ENCODE measurements around the gene ORAI3. TPM values are rescaled to one million over a fixed set of nuclear protein-coding genes. Genes with fewer than 3 reads are reported as not detected.

ORAI3 gene
- total and polyA plus RNA-seq, 2 of the 13 experiments (the other 11 are each of a cell fraction or from before 2014, with no cell fraction given), result 11.4 to 32.0 TPM

DNA sequence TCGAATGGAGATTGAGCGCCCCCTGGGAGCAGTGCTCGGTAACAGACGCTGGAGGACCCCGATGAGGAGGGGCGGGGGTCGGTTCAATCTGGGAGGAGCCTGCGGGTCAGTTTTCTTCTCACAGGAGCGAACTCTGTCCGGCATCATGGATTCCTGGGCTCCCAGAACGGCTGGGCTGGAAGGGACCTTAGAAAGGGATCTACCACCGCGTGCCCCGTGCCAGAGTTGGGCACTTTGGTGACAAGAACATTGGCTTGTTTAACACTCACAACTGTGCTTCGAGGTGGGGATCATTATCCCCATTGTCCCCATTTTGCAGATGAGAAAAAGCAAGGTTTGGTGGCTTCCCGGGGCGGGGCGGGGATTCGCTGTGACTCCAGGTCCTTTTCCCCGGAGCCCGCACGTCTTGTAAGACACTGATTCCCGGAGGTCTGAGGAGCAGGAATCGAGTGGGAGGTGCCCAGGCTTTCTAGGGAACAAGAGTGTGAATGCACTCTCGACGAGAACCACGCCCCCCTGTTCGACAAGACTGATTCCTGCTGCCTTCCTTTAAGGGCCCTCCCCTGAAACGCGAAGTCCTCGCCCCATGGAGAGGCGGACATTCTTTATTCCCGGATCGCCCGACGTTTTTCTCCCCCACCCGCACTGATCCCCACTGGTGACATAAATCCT is 27.0 kb upstream of the ORAI3 start (continued):
- TF ChIP-seq, protein P1, sequence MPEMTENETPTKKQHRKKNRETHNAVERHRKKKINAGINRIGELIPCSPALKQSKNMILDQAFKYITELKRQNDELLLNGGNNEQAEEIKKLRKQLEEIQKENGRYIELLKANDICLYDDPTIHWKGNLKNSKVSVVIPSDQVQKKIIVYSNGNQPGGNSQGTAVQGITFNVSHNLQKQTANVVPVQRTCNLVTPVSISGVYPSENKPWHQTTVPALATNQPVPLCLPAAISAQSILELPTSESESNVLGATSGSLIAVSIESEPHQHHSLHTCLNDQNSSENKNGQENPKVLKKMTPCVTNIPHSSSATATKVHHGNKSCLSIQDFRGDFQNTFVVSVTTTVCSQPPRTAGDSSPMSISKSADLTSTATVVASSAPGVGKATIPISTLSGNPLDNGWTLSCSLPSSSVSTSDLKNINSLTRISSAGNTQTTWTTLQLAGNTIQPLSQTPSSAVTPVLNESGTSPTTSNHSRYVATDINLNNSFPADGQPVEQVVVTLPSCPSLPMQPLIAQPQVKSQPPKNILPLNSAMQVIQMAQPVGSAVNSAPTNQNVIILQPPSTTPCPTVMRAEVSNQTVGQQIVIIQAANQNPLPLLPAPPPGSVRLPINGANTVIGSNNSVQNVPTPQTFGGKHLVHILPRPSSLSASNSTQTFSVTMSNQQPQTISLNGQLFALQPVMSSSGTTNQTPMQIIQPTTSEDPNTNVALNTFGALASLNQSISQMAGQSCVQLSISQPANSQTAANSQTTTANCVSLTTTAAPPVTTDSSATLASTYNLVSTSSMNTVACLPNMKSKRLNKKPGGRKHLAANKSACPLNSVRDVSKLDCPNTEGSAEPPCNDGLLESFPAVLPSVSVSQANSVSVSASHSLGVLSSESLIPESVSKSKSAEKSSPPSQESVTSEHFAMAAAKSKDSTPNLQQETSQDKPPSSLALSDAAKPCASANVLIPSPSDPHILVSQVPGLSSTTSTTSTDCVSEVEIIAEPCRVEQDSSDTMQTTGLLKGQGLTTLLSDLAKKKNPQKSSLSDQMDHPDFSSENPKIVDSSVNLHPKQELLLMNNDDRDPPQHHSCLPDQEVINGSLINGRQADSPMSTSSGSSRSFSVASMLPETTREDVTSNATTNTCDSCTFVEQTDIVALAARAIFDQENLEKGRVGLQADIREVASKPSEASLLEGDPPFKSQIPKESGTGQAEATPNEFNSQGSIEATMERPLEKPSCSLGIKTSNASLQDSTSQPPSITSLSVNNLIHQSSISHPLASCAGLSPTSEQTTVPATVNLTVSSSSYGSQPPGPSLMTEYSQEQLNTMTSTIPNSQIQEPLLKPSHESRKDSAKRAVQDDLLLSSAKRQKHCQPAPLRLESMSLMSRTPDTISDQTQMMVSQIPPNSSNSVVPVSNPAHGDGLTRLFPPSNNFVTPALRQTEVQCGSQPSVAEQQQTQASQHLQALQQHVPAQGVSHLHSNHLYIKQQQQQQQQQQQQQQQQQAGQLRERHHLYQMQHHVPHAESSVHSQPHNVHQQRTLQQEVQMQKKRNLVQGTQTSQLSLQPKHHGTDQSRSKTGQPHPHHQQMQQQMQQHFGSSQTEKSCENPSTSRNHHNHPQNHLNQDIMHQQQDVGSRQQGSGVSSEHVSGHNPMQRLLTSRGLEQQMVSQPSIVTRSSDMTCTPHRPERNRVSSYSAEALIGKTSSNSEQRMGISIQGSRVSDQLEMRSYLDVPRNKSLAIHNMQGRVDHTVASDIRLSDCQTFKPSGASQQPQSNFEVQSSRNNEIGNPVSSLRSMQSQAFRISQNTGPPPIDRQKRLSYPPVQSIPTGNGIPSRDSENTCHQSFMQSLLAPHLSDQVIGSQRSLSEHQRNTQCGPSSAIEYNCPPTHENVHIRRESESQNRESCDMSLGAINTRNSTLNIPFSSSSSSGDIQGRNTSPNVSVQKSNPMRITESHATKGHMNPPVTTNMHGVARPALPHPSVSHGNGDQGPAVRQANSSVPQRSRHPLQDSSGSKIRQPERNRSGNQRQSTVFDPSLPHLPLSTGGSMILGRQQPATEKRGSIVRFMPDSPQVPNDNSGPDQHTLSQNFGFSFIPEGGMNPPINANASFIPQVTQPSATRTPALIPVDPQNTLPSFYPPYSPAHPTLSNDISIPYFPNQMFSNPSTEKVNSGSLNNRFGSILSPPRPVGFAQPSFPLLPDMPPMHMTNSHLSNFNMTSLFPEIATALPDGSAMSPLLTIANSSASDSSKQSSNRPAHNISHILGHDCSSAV (CRISPR knock-in tag; IDR thresholded peaks at IDR 0.05; ENCODE audit: borderline replicate concordance), result 0 out of 2 replicates have a peak, but pooled peaks have one; percentile 56
- no peak for TF ChIP-seq ZNF180 (CRISPR knock-in tag; IDR thresholded peaks at IDR 0.05; ENCODE audit: borderline replicate concordance, low read depth)
- TF ChIP-seq THYN1 (CRISPR knock-in tag; IDR thresholded peaks at IDR 0.05; ENCODE audit: borderline replicate concordance, low read depth), result no peak
- TF ChIP-seq ZNF562 (CRISPR knock-in tag; IDR thresholded peaks at IDR 0.05; ENCODE audit: borderline replicate concordance), result no peak
- no peak for TF ChIP-seq SP140L (CRISPR knock-in tag; IDR thresholded peaks at IDR 0.05; ENCODE audit: borderline replicate concordance)
- peak; percentile 66; the same call in 1 of the 2 replicates for TF ChIP-seq KLF9 (CRISPR knock-in tag; IDR thresholded peaks at IDR 0.05; ENCODE audit: low read depth)
- no peak for TF ChIP-seq NFE2 (CRISPR knock-in tag; IDR thresholded peaks at IDR 0.05)
- TF ChIP-seq SIX4 (CRISPR knock-in tag; IDR thresholded peaks at IDR 0.05), result peak; percentile 64; the same call in 1 of the 2 replicates
- no peak; the same call in 1 of the 2 replicates for TF ChIP-seq HES4 (CRISPR knock-in tag; IDR thresholded peaks at IDR 0.05; ENCODE audit: borderline replicate concordance)
- TF ChIP-seq IRX3 (CRISPR knock-in tag; IDR thresholded peaks at IDR 0.05; ENCODE audit: borderline replicate concordance, low read depth), result no peak
- no peak; the same call in 1 of the 2 replicates for TF ChIP-seq ZNF563 (CRISPR knock-in tag; IDR thresholded peaks at IDR 0.05)
- TF ChIP-seq POLR2G (IDR thresholded peaks at IDR 0.05; ENCODE audit: low read depth, low read length), result peak; percentile 48; the same call in 1 of the 2 replicates
- TF ChIP-seq SMC3 (IDR thresholded peaks at IDR 0.05; ENCODE audit: low read length), result peak; percentile 94
- TF ChIP-seq ESRRA (CRISPR knock-in tag; IDR thresholded peaks at IDR 0.05; ENCODE audit: low read depth), result no peak
- TF ChIP-seq, protein P2, sequence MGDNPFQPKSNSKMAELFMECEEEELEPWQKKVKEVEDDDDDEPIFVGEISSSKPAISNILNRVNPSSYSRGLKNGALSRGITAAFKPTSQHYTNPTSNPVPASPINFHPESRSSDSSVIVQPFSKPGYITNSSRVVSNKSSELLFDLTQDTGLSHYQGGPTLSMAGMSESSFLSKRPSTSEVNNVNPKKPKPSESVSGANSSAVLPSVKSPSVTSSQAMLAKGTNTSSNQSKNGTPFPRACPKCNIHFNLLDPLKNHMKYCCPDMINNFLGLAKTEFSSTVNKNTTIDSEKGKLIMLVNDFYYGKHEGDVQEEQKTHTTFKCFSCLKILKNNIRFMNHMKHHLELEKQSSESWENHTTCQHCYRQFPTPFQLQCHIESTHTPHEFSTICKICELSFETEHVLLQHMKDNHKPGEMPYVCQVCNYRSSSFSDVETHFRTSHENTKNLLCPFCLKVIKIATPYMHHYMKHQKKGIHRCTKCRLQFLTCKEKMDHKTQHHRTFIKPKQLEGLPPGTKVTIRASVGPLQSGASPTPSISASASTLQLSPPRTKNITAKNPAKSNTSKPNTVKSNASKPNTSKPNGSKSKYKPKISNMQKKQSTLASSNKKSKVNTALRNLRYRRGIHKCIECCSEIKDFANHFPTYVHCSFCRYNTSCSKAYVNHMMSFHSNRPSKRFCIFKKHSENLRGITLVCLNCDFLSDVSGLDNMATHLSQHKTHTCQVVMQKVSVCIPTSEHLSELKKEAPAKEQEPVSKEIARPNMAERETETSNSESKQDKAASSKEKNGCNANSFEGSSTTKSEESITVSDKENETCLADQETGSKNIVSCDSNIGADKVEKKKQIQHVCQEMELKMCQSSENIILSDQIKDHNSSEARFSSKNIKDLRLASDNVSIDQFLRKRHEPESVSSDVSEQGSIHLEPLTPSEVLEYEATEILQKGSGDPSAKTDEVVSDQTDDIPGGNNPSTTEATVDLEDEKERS (CRISPR knock-in tag; IDR thresholded peaks at IDR 0.05), result no peak
- TF ChIP-seq RFXANK (CRISPR knock-in tag; IDR thresholded peaks at IDR 0.05), result no peak
- no peak; the same call in 1 of the 2 replicates for TF ChIP-seq JUND (CRISPR knock-in tag; IDR thresholded peaks at IDR 0.05)
- TF ChIP-seq KLF16 (CRISPR knock-in tag; IDR thresholded peaks at IDR 0.05), result peak in 1 of 2 experiments; percentile 64; a peak in 2 of 4 replicates
- TF ChIP-seq FOXA3 (CRISPR knock-in tag; IDR thresholded peaks at IDR 0.05), result no peak; the same call in none of the 2 replicates
- TF ChIP-seq ISL2 (CRISPR knock-in tag; IDR thresholded peaks at IDR 0.05), result no peak; the same call in 1 of the 2 replicates
